Upper lobe of right lung (tissue), 1 donor: ENCODE measurements around the gene P2RY12. TPM values are rescaled to one million over a fixed set of nuclear protein-coding genes. Genes with fewer than 3 reads are reported as not detected.

Experiments
- ATAC-seq: fragments of 200-7000 bp; cut with Tn5 transposase; one replicate; pipeline ENCODE4 v1.9.1; 2020; ENCODE audit warnings: mild to moderate bottlenecking, moderate library complexity
- DNase-seq: peaks from one replicate; pipeline ENCODE4 v3.0.0-alpha.2; 2020
- H3K27ac ChIP-seq: fragments of 200-600 bp; one replicate; pipeline ENCODE4 v1.8.0; 2022
- H3K27me3 ChIP-seq: fragments of 200-600 bp; one replicate; pipeline ENCODE4 v1.8.0; 2022; ENCODE audit warnings: mild to moderate bottlenecking
- H3K36me3 ChIP-seq: fragments of 200-600 bp; one replicate; pipeline ENCODE4 v1.8.0; 2022
- H3K4me1 ChIP-seq: fragments of 200-600 bp; one replicate; pipeline ENCODE4 v1.8.0; 2022
- H3K4me3 ChIP-seq: fragments of 200-600 bp; one replicate; pipeline ENCODE4 v1.8.0; 2022; ENCODE audit warnings: mild to moderate bottlenecking
- H3K9me3 ChIP-seq: fragments of 200-600 bp; one replicate; pipeline ENCODE4 v1.8.0; 2022
- CTCF ChIP-seq: fragments of 200-600 bp; IDR thresholded peaks from one replicate; pipeline ENCODE4 v1.8.0; 2022; ENCODE audit warnings: antibody characterized with exemption
- intact Hi-C: fragments of 100-400 bp; cut with DNase I; formaldehyde crosslinking; loops from one replicate; pipeline ENCODE4 v1.11.0; 2022
- total RNA-seq: library from RNA; stranded (reverse); fragmentation: NEBNext Ultra II Directional; extraction: Animal tissue kit (Norgen Biotek cat#: 25700); gene quantifications from one replicate; pipeline ENCODE4 v1.2.1, GENCODE V29; 2021
- donor health status: DM: no; HTN: yes; CAD: no; lungs with severe emphysema.

P2RY12 gene
- total RNA-seq, 1 donor from 2014 or later, result 3.1 TPM

DNA sequence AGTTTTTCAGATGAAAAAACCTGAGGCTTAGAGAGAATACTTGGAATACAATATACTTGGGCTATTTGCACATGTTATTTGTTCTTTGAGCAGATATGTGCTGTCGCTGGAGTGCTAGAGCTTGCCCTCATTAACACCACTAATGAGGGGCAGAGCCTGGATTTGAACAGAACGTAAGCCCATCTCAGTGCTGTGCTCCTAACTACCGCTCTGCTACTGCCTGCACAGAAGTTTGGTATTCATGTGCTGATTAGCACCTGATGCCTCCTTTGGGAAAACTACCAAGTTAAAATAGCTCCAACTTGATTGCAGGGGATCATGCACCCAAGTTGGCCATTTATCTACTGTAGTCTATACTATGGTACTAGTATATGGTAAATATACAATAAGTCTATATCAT lies 71.6 kb downstream of the P2RY12 start:
- Histone ChIP-seq H3K4me3 (no peak overlapping the region), H3K27ac (no peak overlapping the region), H3K27me3 (no peaks in the 10 kb centered on the region), H3K4me1 (no peaks in the 10 kb centered on the region), H3K9me3 (no peaks in the 10 kb centered on the region), H3K36me3 (no peaks in the 10 kb centered on the region)
- intact Hi-C loops, result no loop called here
- TF ChIP-seq CTCF, result no peak
- DNase-seq, result no peak
- ATAC-seq, result no peak

DNA sequence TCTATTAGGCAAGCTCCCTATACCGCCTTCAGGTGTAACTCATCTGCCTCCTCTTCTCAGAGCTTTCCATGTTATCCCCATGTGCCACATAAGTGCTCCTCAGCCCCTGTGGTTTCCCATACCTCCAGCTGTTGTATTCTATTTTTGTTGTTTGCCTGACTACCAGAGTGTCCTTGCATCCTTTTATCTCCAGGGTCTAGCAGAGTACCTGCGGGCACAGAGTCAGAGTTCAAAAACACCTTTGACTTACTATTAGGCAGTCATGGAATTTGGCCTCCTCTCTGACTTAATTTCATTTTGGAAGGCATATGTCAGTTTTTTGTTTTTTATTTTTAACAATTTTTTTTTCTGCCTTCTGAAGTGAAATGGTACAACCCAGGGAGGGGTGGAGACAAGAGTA lies 75.0 kb downstream of the P2RY12 start:
- H3K9me3 ChIP-seq, result no peaks in the 10 kb centered on the region
- no peaks in the 10 kb centered on the region for H3K27me3 ChIP-seq
- H3K4me3 ChIP-seq, result no peak overlapping the region
- H3K4me1 ChIP-seq, result peaks cover 4% of the 10 kb centered on the region
- intact Hi-C loops, result no loop called here
- no peaks in the 10 kb centered on the region for H3K36me3 ChIP-seq
- H3K27ac ChIP-seq, result no peak overlapping the region
- TF ChIP-seq CTCF, result no peak
- DNase-seq, result no peak
- no peak for ATAC-seq

GRCh38 chr3:151307583-151308488 lies 76.7 kb downstream of the P2RY12 start:
- H3K4me1 ChIP-seq, result peaks cover 5% of the 10 kb centered on the region
- DNase-seq (no peak), ATAC-seq (no peak)
- intact Hi-C loops, result no loop called here
- H3K9me3 ChIP-seq, result no peaks in the 10 kb centered on the region
- no peaks in the 10 kb centered on the region for H3K27me3 ChIP-seq
- H3K4me3 ChIP-seq, result no peak overlapping the region
- no peak for TF ChIP-seq CTCF
- H3K27ac ChIP-seq, result no peak overlapping the region
- H3K36me3 ChIP-seq, result no peaks in the 10 kb centered on the region

- intact Hi-C loops, result no loop called here
- TF ChIP-seq CTCF, result no peak
- Histone ChIP-seq H3K27me3 (no peaks in the 10 kb centered on the region), H3K27ac (no peak overlapping the region), H3K9me3 (no peaks in the 10 kb centered on the region), H3K4me1 (peaks cover 5% of the 10 kb centered on the region), H3K4me3 (no peak overlapping the region), H3K36me3 (no peaks in the 10 kb centered on the region)
- DNase-seq (no peak), ATAC-seq (no peak)
Observed at GRCh38 chr3:151307131-151307530, 77.4 kb downstream of the P2RY12 start.

- no peak for TF ChIP-seq CTCF
- H3K4me3 ChIP-seq, result no peak overlapping the region
- H3K36me3 ChIP-seq, result no peaks in the 10 kb centered on the region
- DNase-seq (no peak), ATAC-seq (no peak)
- H3K27me3 ChIP-seq, result no peaks in the 10 kb centered on the region
- no peak overlapping the region for H3K27ac ChIP-seq
- intact Hi-C loops, result no loop called here
- peaks cover 5% of the 10 kb centered on the region for H3K4me1 ChIP-seq
- H3K9me3 ChIP-seq, result no peaks in the 10 kb centered on the region
Observed at GRCh38 chr3:151306168-151306810, 78.3 kb downstream of the P2RY12 start.
